ENCODE data around the gene CPVL.

GRCh38 chr7:28955356-28955717, 191.0 kb downstream of the CPVL start:
- TF ChIP-seq CTCF (IDR thresholded peaks at IDR 0.05 in 2 of 3, conservative IDR thresholded peaks at IDR 0.05 in 1 of 3; ENCODE audit: borderline replicate concordance in 1 of 3, insufficient read depth in 1 of 3, low read depth in 2 of 3, low read length in 2 of 3) (no peak), CEBPB (IDR thresholded peaks at IDR 0.05; ENCODE audit: low read depth) (no peak), POLR2A (IDR thresholded peaks at IDR 0.05; ENCODE audit: borderline replicate concordance, extremely low read depth, insufficient read depth, insufficient read length) (no peak), ZBTB33 (IDR thresholded peaks at IDR 0.05; ENCODE audit: extremely low read depth, insufficient replicate concordance, low read length) (no peak), ZNF274 (IDR thresholded peaks at IDR 0.05; ENCODE audit: low read depth, low read length) (no peak), ATF3 (IDR thresholded peaks at IDR 0.05) (no peak), EZH2phosphoT487 (IDR thresholded peaks at IDR 0.05; ENCODE audit: borderline replicate concordance) (no peak), MAX (IDR thresholded peaks at IDR 0.05) (no peak), YY1 (IDR thresholded peaks at IDR 0.05; ENCODE audit: extremely low read depth, insufficient replicate concordance, low read depth, low read length) (no peak)
